RWPE1 (cell line): ENCODE results near the gene CGN.
A peak's percentile ranks its signal among the peaks of the same experiment; 100 is the strongest.

Experiments
- CTCF ChIA-PET: fragments of 350-600 bp; sonication (Branson Sonifier 250); formaldehyde crosslinking; extraction: SDS; loops from one replicate; lab custom pipeline; 2021; lab: Yijun Ruan, JAX
- POLR2A ChIA-PET: fragments of 400-600 bp; formaldehyde crosslinking; extraction: SDS; loops from one replicate; lab custom pipeline; 2020; ENCODE audit warnings: antibody characterized with exemption; ENCODE audit not compliant: low non-redundant PET; lab: Yijun Ruan, JAX
- DNase-seq: peaks from one replicate; pipeline ENCODE4 v3.0.0; 2012; ENCODE audit warnings: low spot score
- H3K27ac ChIP-seq: fragments of 450-650 bp; 2 replicates; pipeline ENCODE4 v1.5.1; 2017
- TF ChIP-seq, protein P1 (sequence below): fragments of 450-650 bp; conservative IDR thresholded peaks from 2 replicates; pipeline ENCODE4 v1.5.1; 2017; ENCODE audit warnings: low read depth, mild to moderate bottlenecking

The CGN gene

DNA sequence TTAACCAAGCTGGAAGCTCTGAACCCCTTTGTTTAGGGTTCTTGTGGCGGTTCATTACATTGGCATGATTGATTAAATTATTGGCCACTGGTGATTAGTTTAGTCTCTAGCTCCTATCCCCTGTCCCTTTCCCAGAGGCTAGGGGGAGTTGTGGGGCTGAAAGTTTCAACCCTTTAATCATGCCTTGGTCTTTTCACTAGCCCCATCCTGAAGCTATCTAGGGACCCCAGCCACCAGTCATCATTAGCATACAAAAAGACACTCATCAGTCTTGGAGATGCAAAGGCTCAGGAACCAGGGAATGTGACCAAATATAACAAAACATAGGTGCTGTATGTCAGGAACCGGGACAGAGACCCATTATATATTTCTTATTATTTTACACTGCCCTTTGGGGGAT lies 66.0 kb downstream of the CGN start:
- ChIA-PET POLR2A (no interaction called here), CTCF (no interaction called here)
- TF ChIP-seq, protein P1, sequence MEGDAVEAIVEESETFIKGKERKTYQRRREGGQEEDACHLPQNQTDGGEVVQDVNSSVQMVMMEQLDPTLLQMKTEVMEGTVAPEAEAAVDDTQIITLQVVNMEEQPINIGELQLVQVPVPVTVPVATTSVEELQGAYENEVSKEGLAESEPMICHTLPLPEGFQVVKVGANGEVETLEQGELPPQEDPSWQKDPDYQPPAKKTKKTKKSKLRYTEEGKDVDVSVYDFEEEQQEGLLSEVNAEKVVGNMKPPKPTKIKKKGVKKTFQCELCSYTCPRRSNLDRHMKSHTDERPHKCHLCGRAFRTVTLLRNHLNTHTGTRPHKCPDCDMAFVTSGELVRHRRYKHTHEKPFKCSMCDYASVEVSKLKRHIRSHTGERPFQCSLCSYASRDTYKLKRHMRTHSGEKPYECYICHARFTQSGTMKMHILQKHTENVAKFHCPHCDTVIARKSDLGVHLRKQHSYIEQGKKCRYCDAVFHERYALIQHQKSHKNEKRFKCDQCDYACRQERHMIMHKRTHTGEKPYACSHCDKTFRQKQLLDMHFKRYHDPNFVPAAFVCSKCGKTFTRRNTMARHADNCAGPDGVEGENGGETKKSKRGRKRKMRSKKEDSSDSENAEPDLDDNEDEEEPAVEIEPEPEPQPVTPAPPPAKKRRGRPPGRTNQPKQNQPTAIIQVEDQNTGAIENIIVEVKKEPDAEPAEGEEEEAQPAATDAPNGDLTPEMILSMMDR = no peak
- DNase-seq = no peak
- H3K27ac ChIP-seq = no peak overlapping the region

DNA sequence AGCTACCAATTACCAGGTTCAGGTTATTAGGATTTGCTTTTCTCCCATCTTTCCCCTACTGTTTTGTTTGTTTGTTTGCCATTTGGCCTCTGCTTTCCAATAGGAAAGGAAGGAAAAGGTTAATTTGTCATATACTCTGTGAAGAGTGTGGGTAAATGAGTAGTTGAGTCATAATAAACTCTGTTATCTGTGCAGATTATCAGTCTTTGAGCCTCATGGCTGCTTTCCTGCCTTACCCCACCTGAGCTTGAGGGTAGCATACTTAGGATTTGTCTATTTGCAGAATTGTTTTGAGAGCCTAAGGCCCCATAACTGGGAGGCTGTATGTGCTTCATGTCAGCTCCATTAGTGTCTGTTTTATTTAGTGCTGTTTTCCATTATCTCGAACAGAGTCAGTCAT lies 67.8 kb downstream of the CGN start:
- DNase-seq = no peak
- ChIA-PET CTCF (no interaction called here), POLR2A (no interaction called here)
- TF ChIP-seq, protein P1 = no peak
- peak overlapping the region; percentile 30; the same call in 1 of the 2 replicates for H3K27ac ChIP-seq

DNA sequence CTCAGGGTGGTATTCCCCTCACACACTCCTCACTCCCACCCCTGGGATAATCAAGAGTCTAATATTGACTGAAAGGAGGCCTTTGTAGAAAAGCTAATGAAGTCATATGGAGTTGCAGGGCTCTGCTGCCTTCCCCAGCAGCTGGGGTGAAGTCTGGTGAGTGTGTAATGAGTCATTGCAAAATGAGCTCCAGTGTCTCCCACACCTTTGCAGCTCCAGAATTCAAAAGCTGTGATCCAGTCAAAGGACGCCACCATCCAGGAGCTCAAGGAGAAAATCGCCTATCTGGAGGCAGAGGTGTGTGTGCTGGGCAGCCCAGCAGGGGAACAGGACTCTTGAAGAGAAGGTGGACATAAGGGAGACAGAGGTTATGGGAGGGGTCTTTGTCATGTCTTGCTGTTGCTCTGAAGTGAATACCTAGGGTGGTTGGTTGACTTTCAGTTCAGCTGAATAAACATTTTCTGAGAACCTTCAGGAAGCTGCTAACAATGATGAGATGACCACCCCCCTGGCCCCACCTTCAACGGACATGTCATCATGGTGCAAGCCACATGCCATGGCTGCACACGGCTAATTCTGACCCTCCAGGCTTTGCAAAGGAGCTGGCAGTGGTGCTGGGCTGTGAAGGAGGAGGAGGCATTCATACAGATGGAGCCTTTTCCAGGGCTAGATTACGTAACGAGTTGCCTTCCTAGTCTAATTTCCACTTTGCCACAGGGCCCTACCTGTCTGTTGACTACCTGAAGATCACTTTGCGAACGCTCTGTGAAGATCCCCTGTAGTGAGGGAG lies 68.4 kb downstream of the CGN start:
- peak; percentile 75 for DNase-seq
- ChIA-PET CTCF (no interaction called here), POLR2A (no interaction called here)
- TF ChIP-seq, protein P1 = no peak
- H3K27ac ChIP-seq = peak overlapping the region; percentile 46

DNA sequence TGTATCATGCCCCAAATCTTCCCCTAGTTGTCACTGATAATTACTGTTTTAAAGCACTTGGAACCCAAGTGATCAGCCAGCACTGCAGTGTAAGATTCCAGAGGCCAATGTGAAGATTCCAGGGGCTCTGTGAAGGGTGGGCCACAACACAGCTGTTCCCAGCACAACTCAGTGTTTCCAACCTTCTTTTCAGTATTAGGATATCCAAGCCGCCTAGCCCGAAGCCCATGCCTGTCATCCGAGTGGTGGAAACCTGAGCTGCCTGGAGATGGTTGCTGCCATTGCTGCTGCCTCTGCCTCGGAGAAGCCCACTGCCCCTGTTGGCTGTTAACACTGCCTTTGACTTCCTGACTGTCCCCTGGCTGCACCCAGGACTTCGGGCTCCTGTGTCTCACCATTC lies 70.3 kb downstream of the CGN start:
- no peak for DNase-seq
- peak overlapping the region; percentile 58 for H3K27ac ChIP-seq
- CTCF ChIA-PET = no interaction called here
- TF ChIP-seq, protein P1 = no peak
- POLR2A ChIA-PET = no interaction called here

DNA sequence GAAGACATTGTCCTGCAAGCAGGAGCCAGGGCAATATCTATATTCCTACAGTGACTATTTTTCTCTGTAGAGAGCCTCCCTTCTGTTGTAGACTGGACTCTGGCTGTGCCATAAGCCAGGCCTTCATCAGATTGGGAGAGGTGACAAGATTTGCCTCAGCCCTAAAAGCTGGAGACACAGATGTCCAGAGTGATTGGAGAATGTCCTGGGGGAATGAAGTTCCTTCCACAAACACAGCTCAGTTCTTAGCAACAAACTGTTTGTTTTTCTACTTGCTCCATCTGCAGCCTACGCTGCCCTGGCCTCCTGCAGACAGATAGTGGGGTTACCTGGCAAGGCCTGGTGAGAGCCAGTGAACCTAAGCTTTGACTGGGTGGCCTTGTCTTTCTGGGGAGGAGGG lies 70.7 kb downstream of the CGN start:
- peak overlapping the region; percentile 58 for H3K27ac ChIP-seq
- TF ChIP-seq, protein P1 = no peak
- CTCF ChIA-PET = no interaction called here
- no peak for DNase-seq
- POLR2A ChIA-PET = no interaction called here

DNA sequence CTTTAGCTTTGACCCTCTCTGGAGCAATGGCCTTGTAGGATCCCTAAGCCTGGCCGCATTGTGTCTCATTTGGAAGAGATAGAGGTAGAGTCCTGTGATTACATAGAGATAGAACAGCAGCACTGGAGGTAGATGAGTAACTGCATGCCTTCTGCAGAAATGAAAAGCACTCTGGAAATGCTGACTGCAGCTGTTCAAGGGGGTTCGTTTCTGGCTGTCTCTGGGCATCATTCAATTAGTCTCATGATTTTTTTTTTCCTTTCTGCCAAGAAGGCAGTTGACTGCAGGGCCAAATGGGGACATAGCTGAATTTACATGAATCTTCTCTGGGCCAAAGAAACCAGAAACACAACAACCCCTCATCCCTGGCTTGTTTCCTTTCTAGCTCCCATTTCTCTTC lies 72.6 kb downstream of the CGN start:
- peak overlapping the region; percentile 96 for H3K27ac ChIP-seq
- DNase-seq = no peak
- POLR2A ChIA-PET = no interaction called here
- TF ChIP-seq, protein P1 = no peak
- CTCF ChIA-PET = interaction anchor here (0.7 kb wide), 1 partner anchor 13 kb away, joined by 3 read pairs; no protein-coding TSS in a partner anchor
